HG02759 (cell line): ENCODE data around the gene MLLT6.

Source experiments
- ATAC-seq: cut with Tn5 transposase; IDR thresholded peaks from one replicate; pipeline ENCODE4 v1.9.1; 2021; ENCODE audit warnings: mild to moderate bottlenecking, moderate library complexity; ENCODE audit not compliant: unreplicated experiment

MLLT6 gene

GRCh38 chr17:38706505-38707216 lies 1.6 kb downstream of the MLLT6 start:
- ATAC-seq: no peak

DNA sequence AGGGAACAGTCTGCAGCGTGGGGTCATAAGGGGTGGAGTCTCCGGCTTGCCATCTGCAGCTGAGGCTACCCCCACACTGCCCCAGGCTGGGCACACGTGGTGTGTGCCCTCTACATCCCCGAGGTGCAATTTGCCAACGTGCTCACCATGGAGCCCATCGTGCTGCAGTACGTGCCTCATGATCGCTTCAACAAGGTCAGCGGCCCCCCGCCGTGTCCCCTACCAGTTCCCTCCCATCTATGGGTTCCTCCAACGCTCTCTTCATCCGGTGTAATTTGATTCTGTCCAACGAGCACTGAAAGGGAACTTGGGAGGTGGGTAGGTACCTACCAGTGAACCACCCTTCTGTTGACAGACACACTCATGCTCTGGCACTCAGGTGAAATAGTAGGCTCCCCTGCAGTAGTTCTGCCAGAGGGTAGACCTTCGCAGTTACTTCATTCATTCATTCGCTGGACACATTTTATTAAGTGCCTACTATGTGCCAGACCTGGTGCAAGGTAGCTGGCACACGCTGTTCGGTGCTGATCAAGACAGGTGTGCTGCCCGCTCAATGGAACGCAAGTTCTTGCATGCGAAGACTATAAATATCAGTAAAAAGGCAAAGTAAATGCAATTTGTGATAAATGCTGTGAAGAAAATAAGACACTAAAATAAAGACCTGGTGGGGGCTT lies 2.7 kb downstream of the MLLT6 start:
- no peak for ATAC-seq

DNA sequence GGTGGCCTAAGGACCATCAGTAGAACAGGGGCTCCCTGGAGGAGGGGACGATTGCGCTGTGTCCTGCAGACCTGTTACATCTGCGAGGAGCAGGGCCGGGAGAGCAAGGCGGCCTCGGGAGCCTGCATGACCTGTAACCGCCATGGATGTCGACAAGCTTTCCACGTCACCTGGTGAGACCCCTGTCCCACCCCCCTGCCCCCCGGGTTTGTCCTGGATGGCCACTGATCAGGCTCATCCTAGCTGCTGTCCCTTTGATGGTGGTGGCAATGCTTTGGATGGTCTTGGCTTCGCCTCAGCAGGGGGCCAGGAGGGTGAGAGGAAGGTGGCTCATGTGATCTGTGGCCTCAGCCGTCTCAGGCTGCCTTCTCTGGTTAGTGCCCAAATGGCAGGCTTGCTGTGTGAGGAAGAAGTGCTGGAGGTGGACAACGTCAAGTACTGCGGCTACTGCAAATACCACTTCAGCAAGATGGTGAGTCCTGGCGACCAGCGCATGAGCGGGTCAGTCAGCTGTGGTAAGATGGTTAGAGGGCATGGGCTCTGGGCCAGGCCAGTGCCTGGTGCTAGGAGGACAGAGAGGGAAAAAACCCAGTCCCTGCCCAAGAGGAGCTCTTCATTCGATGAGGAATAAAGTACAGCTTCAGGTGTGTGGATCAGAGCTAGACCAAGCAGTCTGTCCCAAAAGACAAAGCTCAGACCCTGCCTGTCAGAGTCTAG lies 4.2 kb downstream of the MLLT6 start:
- no peak for ATAC-seq

GRCh38 chr17:38709864-38710603 lies 5.0 kb downstream of the MLLT6 start:
- ATAC-seq: no peak

DNA sequence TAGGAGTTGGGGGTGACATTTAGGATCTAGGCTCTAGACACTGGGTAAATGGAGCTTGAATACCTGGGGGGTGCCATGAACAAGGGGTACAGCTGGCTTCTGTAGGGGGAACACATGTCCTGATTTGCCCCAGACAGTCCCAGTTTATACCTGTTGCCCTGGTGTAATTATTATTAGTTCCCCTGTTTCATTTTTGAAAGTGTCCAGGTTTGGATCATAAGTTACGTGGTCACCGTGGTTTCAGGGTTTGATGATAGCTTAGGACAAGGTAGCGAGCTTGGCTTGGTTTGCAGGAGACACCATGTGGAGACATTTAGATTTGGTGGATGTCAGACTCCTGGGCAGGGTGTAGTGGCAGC lies 5.5 kb downstream of the MLLT6 start:
- no peak for ATAC-seq

DNA sequence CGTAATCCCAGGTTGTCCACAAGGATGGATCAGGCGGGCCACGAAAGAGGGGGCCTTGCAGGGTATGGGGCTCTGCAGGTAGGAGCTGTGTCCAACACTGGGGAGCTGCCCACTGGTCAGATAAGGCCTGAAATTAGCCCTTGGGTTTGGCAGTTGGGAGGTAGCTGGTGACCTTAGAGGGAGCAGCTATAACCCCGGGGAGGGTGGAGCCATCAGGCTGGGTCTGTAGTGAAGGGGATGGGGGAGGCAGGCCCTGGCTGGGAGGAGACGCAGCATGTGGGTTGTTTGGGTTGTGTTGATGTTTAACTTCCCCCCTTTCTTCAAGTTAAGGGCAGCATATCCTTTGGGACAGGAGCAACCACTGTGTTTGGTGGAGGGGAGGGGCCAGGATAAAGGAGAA lies 5.9 kb downstream of the MLLT6 start:
- ATAC-seq: no peak

DNA sequence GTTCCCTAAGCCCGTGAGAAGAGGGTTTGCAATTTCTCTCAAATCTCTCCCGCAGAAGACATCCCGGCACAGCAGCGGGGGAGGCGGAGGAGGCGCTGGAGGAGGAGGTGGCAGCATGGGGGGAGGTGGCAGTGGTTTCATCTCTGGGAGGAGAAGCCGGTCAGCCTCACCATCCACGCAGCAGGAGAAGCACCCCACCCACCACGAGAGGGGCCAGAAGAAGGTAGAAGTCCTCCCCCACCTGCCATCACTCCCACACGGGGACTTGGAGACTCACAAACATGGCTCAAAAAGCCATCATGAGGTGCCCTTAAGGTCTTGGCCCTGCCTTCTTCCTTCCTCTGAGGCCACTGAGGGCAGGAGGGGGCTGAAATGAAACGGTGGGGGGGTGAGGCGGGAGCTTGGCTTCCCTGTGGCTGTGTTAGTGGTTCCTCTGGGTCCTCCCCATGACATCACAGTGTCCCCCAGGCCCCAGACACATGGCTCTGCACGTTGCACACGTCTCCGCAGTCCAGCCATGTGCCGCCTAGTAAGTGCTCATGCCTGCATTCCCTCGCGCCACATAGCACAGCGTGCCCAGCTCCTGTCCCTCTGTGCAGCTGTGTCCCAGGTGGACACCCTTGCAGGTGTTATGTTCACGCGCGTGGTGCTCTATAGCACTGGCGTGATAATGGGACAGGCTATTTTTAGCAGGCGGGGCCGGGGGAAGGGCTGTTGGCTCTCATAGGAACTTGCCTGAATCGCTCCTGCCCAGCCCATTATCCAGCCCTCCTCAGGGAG lies 6.9 kb downstream of the MLLT6 start:
- no peak for ATAC-seq

GRCh38 chr17:38712593-38712992 lies 7.5 kb downstream of the MLLT6 start:
- ATAC-seq: no peak

DNA sequence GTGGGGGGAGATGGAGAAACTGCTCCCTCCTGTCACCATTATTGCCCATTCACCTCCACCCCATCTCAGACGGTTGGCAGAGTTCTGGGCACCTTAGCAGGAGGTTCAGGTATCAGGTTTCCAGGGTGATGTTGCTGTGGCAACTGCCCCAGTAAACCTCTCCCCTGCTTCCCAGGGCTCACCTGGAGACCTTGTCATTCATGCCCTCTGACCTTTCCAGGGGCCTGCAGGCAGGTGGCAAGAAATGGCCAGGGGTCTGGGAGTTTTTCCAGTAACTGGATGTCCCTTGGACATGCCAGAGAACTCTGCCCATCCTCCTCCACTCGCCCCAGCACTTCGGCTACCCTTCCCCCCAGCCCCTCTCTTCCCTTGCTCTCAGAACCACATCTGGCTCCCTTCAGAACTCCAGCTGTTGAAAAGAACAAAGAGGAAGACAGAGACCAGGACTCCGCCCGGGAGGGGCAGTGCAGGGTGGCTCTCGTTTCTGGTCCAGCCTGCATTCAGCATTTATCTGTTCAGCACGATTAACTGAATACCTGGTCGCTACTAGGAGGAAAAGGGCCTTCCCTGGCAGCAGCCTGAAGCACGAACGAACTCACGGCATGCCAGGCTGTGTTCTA lies 8.5 kb downstream of the MLLT6 start:
- ATAC-seq: no peak

DNA sequence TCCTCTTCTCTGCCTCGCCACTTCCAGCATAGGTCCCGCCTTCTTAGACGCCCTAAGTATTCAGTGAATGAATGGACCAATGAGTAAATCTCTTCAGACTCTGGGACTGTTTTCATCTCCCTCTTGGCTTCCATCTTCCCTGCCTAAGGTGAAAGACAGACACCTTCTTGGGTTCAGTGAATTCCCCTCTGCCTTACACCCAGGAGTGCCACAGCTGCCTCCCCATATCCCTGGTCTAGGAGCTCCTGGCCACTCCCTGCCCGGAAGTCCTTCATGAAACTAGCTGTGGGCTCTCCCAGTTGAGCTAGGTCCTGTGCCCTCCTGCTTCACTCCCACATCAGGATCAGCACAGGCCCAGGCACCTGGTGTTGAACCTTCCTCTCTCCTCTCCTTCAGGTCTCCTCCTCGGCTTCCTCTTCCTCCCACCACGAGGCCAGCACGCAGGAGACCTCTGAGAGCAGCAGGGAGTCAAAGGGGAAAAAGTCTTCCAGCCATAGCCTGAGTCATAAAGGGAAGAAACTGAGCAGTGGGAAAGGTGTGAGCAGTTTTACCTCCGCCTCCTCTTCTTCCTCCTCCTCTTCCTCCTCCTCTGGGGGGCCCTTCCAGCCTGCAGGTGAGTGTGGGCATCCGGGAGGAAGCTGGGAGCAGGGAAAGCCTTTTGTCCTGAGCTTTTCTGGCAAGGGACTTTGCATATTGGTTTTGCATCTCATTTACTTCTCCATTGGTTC lies 10.3 kb downstream of the MLLT6 start:
- no peak for ATAC-seq

- ATAC-seq: no peak
Measured at GRCh38 chr17:38716368-38717005, 11.4 kb downstream of the MLLT6 start.

DNA sequence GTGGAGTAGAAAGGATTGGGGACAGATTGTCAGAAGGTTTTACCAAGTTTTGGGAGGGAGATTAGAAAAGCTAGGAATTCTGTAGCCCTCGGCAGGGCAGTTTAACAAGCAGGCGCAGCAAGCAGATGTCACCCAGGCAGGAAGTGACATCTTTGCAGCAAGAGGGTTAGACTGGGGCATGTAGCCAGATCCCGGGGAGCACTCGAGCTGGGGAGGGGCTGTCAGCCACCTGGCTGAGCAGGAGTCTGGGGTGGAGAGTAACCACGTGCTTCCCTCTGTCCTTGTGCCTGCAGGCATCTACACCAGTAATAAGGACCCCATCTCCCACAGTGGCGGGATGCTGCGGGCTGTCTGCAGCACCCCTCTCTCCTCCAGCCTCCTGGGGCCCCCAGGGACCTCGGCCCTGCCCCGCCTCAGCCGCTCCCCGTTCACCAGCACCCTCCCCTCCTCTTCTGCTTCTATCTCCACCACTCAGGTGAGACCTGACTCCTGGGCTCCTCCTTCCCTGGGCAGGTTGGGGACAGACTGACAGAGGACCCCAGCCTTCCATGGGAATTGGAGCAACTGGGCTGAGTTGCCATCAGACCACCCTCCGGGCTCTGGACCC lies 12.2 kb downstream of the MLLT6 start:
- no peak for ATAC-seq

- ATAC-seq: no peak
Measured at GRCh38 chr17:38719289-38719942, 14.3 kb downstream of the MLLT6 start.

DNA sequence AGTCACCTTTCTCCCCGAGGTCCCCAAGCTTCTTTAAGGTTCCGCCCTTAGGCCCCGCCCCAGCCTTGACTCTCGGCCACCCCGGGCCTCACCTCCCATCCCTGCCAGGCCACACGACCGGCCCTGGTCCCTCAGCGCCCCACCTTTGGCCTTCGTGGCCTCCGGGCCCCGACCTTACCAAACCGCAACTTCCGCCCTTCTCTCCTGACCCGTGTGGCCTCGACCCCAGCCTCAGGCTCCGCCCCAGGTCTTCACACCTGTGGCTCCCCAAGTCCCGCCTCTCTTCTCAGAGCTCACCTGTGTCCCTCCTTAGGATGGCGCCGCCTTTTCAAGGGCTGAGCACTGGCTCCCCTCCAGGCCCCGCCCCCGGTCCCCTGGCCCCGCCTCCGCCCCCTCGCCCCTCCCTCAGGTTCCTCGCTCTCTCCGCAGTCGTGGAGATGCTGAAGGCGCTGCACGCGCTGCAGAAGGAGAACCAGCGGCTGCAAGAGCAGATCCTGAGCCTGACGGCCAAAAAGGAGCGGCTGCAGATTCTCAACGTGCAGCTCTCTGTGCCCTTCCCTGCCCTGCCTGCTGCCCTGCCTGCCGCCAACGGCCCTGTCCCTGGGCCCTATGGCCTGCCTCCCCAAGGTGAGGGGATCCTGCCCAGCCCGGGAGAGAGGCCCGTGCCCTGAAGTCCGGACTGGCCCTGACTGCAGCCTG lies 15.0 kb downstream of the MLLT6 start:
- no peak for ATAC-seq

- no peak for ATAC-seq
Measured at GRCh38 chr17:38720941-38721340, 15.9 kb downstream of the MLLT6 start.

- ATAC-seq: no peak
Measured at GRCh38 chr17:38721802-38722201, 16.7 kb downstream of the MLLT6 start.

DNA sequence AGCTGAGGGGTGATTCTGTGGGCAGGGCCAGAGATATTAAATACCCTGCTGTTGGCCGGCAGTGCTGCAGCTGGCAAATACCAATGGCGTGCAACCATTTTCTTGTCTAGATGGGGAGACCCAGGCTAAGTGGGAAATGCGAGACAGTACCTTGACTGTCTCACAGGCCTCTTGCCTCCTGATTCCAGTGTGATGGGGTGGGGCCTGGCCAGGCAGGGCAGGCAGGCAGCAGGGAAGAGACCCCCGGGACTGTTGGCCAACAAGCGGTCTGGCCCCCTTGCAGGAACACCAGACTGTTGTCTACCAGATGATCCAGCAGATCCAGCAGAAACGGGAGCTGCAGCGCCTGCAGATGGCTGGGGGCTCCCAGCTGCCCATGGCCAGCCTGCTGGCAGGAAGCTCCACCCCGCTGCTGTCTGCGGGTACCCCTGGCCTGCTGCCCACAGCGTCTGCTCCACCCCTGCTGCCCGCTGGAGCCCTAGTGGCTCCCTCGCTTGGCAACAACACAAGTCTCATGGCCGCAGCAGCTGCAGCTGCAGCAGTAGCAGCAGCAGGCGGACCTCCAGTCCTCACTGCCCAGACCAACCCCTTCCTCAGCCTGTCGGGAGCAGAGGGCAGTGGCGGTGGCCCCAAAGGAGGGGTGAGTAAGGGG lies 19.4 kb downstream of the MLLT6 start:
- no peak for ATAC-seq
